HG03280 (cell line): ENCODE data around the gene LRRC41.

Experiments used
- ATAC-seq: cut with Tn5 transposase; IDR thresholded peaks from one replicate; pipeline ENCODE4 v1.9.1; 2021; ENCODE audit warnings: mild to moderate bottlenecking, moderate library complexity; ENCODE audit not compliant: unreplicated experiment

LRRC41 gene

GRCh38 chr1:46288485-46289133 lies 14.8 kb downstream of the LRRC41 start:
- ATAC-seq: no peak

- ATAC-seq: no peak
Measured at GRCh38 chr1:46285730-46286477, 17.5 kb downstream of the LRRC41 start.

- no peak for ATAC-seq
Measured at GRCh38 chr1:46284597-46285564, 18.5 kb downstream of the LRRC41 start.

GRCh38 chr1:46284058-46284457 lies 19.4 kb downstream of the LRRC41 start:
- ATAC-seq: no peak

- no peak for ATAC-seq
Measured at GRCh38 chr1:46281021-46281420, 22.4 kb downstream of the LRRC41 start.

- ATAC-seq: no peak
Measured at GRCh38 chr1:46280092-46280491, 23.3 kb downstream of the LRRC41 start.

GRCh38 chr1:46278807-46279206 lies 24.6 kb downstream of the LRRC41 start:
- ATAC-seq: no peak

GRCh38 chr1:46277658-46278373 lies 25.6 kb downstream of the LRRC41 start:
- no peak for ATAC-seq

GRCh38 chr1:46275030-46275337 lies 28.4 kb downstream of the LRRC41 start:
- ATAC-seq: no peak

GRCh38 chr1:46274225-46275029 lies 29.0 kb downstream of the LRRC41 start:
- ATAC-seq: no peak

- ATAC-seq: no peak
Measured at GRCh38 chr1:46268578-46268977, 34.8 kb downstream of the LRRC41 start.

- ATAC-seq: no peak
Measured at GRCh38 chr1:46263146-46263545, 40.3 kb downstream of the LRRC41 start.

GRCh38 chr1:46262508-46262907 lies 40.9 kb downstream of the LRRC41 start:
- no peak for ATAC-seq

GRCh38 chr1:46256523-46256922 lies 46.9 kb downstream of the LRRC41 start:
- ATAC-seq: no peak

- ATAC-seq: no peak
Measured at GRCh38 chr1:46254668-46255067, 48.7 kb downstream of the LRRC41 start.

GRCh38 chr1:46248122-46248920 lies 55.1 kb downstream of the LRRC41 start:
- no peak for ATAC-seq

- ATAC-seq: peak; percentile 95
Measured at GRCh38 chr1:46247436-46248121, 55.8 kb downstream of the LRRC41 start, which contains the start of gene RAD54L. Gene RAD54L, plus strand, starts transcription at chr1:46247763. Its CDS starts 643 bp downstream, at chr1:46248406.
